K562 (cell line): ENCODE measurements around the gene DHRS13. TPM values are rescaled to one million over a fixed set of nuclear protein-coding genes. Genes with fewer than 3 reads are reported as not detected.

Source experiments
- CREB5 ChIP-seq: fragments of 250-450 bp; sonication (Bioruptor Pico); IDR thresholded peaks from 2 replicates; pipeline ENCODE4 v1.5.0; 2020; ENCODE audit warnings: mild to moderate bottlenecking
- CSDE1 ChIP-seq, 2 experiments: fragments of 450-650 bp; IDR thresholded peaks; 2 replicates each; pipeline ENCODE4 v1.6.1; 2016; ENCODE audit warnings: mild to moderate bottlenecking in 1 of 2
- FOXK2 ChIP-seq, 2 experiments: fragments of 450-650 bp; IDR thresholded peaks in 1 of 2; conservative IDR thresholded peaks in 1 of 2; 2 replicates each; pipeline ENCODE4 v1.6.1; 2016; ENCODE audit warnings: low read depth in 2 of 2, mild to moderate bottlenecking in 1 of 2
- FOXO4 ChIP-seq: fragments of 450-650 bp; formaldehyde crosslinking; IDR thresholded peaks from 2 replicates; pipeline ENCODE4 v1.4.0; 2020; ENCODE audit warnings: mild to moderate bottlenecking, moderate library complexity
- HDAC3 ChIP-seq: fragments of 450-650 bp; IDR thresholded peaks from 2 replicates; pipeline ENCODE4 v1.6.1; 2018; ENCODE audit warnings: borderline replicate concordance, mild to moderate bottlenecking, moderate library complexity; ENCODE audit not compliant: partially characterized antibody
- HDAC6 ChIP-seq: IDR thresholded peaks from 2 replicates; pipeline ENCODE4 v1.6.1; 2012; ENCODE audit warnings: low read depth, mild to moderate bottlenecking, control low read depth, inconsistent platforms, low read length, moderate library complexity
- ILF3 ChIP-seq: fragments of 450-650 bp; IDR thresholded peaks from 2 replicates; pipeline ENCODE4 v1.6.1; 2018; ENCODE audit warnings: antibody characterized with exemption, mild to moderate bottlenecking, moderate library complexity, borderline replicate concordance
- MTF1 ChIP-seq: fragments of 250-450 bp; sonication (Bioruptor Pico); IDR thresholded peaks from 2 replicates; pipeline ENCODE4 v1.9.0; 2021; ENCODE audit warnings: moderate library complexity, mild to moderate bottlenecking, inconsistent platforms, borderline replicate concordance
- NR2C2 ChIP-seq, 2 experiments: fragments of 200-800 bp in 1 of 2; sonication (Bioruptor generic) in 1 of 2; sonication (generic) in 1 of 2; formaldehyde crosslinking in 1 of 2; IDR thresholded peaks; 2 replicates each; pipeline versions ENCODE4 v1.6.1 to v1.8.0; 2016 to 2022; ENCODE audit warnings: mild to moderate bottlenecking in 1 of 2, missing compliant biosample characterization in 1 of 2, missing genetic modification characterization in 1 of 2, missing genetic modification reagents in 1 of 2
- PML ChIP-seq: IDR thresholded peaks from 2 replicates; pipeline ENCODE4 v1.6.1; 2012; ENCODE audit warnings: low read length, inconsistent platforms
- POLR2B ChIP-seq: fragments of 450-650 bp; IDR thresholded peaks from 2 replicates; pipeline ENCODE4 v1.6.1; 2018; ENCODE audit warnings: low read depth; ENCODE audit not compliant: partially characterized antibody
- RFX1 ChIP-seq: fragments of 450-650 bp; IDR thresholded peaks from 2 replicates; pipeline ENCODE4 v1.6.1; 2016; ENCODE audit warnings: mild to moderate bottlenecking, moderate library complexity
- RREB1 ChIP-seq: fragments of 250-450 bp; sonication (Bioruptor Pico); IDR thresholded peaks from 2 replicates; pipeline ENCODE4 v1.4.0; 2020
- SETDB1 ChIP-seq: IDR thresholded peaks from one replicate; pipeline ENCODE4 v1.6.1; 2012; ENCODE audit warnings: low read length, control low read depth, inconsistent platforms
- ZBTB12 ChIP-seq: fragments of 250-450 bp; sonication (Bioruptor Pico); IDR thresholded peaks from 2 replicates; pipeline ENCODE4 v1.4.0; 2020
- ZC3H11A ChIP-seq: IDR thresholded peaks from 2 replicates; pipeline ENCODE4 v1.6.1; 2012; ENCODE audit warnings: low read depth, low read length, improper control_type of control experiment
- ZC3H8 ChIP-seq: fragments of 450-650 bp; IDR thresholded peaks from 2 replicates; pipeline ENCODE4 v1.6.1; 2017
- ZNF197 ChIP-seq: fragments of 200-800 bp; sonication (Bioruptor generic); IDR thresholded peaks from 2 replicates; pipeline ENCODE4 v1.6.1; 2016; ENCODE audit warnings: low read depth, missing genetic modification characterization, missing compliant biosample characterization
- ZNF224 ChIP-seq: sonication (generic); formaldehyde crosslinking; IDR thresholded peaks from 2 replicates; pipeline ENCODE4 v1.8.0; 2022; ENCODE audit warnings: mild to moderate bottlenecking, missing genetic modification reagents
- ZNF324 ChIP-seq: fragments of 250-450 bp; sonication (Bioruptor Pico); IDR thresholded peaks from 2 replicates; pipeline ENCODE4 v1.4.0; 2020; ENCODE audit warnings: mild to moderate bottlenecking
- polyA plus RNA-seq, 8 experiments: library from polyadenylated mRNA; depleted of rRNA in 4 of 8; stranded (reverse) in 5 of 8; unstranded in 3 of 8; fragments of >200 nt; fragmentation: Nextera tagmentation in 2 of 8; fragmentation: Illumina TruSeq in 1 of 8; extraction: Ambion mirVana in 2 of 8; extraction: Trizol in 1 of 8; gene quantifications; 2 replicates each; pipeline versions ENCODE4 v1.2.1 to v1.2.3, GENCODE V29; 2011 to 2014; ENCODE audit warnings: inconsistent platforms in 1 of 8, missing spikeins in 1 of 8
- total RNA-seq, 7 experiments: library from RNA; depleted of rRNA in 6 of 7; stranded (reverse); fragments of >200 nt in 6 of 7; fragmentation: Illumina TruSeq in 2 of 7; extraction: Trizol in 2 of 7; gene quantifications; 2 replicates each; pipeline versions ENCODE4 v1.2.1 to v1.2.3, GENCODE V29; 2011 to 2021; ENCODE audit warnings: low replicate concordance in 1 of 7

Gene DHRS13
- total and polyA plus RNA-seq, 9 of the 15 experiments (the other 6 are each of a cell fraction or from before 2014, with no cell fraction given): 0.32 to 52.3 (median 34.3) TPM; not detected in 1

DNA sequence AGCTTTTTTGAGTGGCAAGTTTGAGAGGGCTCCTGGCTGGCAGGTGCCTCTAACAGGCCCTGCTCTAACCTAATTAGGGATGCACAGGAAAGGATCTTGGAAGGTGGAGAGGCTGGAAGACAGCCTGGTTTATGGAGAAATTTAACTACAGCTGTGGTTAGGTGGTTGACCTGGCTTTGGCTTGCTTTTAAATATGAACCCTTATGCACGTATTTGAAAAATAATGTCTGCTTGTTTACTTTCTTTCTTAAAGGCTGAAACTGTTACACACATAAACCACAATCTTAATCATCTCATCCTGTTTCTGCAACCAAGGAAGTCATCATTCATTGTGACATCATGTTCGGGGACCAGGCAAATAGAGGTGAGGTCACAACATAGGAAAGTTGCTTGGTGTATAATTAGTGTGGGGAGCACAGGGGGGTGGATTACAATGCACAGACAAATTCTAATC lies 23.1 kb upstream of the DHRS13 start (continued):
- TF ChIP-seq NR2C2 (CRISPR knock-in tag; IDR thresholded peaks at IDR 0.05) (no peak), NR2C2 (tag; IDR thresholded peaks at IDR 0.05) (peak; percentile 25; the same call in 1 of the 2 replicates), ZNF324 (CRISPR knock-in tag) (no peak), POLR2B (no peak), ZNF197 (CRISPR knock-in tag) (no peak), CREB5 (CRISPR knock-in tag) (no peak), ZC3H8 (no peak), HDAC3 (no peak), PML (no peak), CSDE1 (IDR thresholded peaks at IDR 0.05) (no peak), ILF3 (no peak), ZNF224 (CRISPR knock-in tag) (no peak), FOXK2 (conservative IDR thresholded peaks at IDR 0.05 in 1 of 2, IDR thresholded peaks at IDR 0.05 in 1 of 2; ENCODE audit: low read depth in 2 of 2) (peak; percentile 66 to 83; a peak in 3 of 4 replicates), SETDB1 (no peak), ZC3H11A (no peak), RFX1 (no peak), ZBTB12 (CRISPR knock-in tag) (peak; percentile 67), MTF1 (CRISPR knock-in tag) (no peak), RREB1 (CRISPR knock-in tag) (0 out of 2 replicates have a peak, but pooled peaks have one; percentile 19), FOXO4 (CRISPR knock-in tag) (no peak), HDAC6 (no peak)
